Heart left ventricle (tissue), 13 donors: Measurements from ENCODE around the gene UGT1A10.

Experiments used
- POLR2A ChIP-seq, 2 donors: fragments of 450-650 bp; IDR thresholded peaks; one replicate each; pipeline ENCODE4 v1.6.1; 2017; ENCODE audit warnings: antibody characterized with exemption in 2 of 2, mild to moderate bottlenecking in 2 of 2, moderate library complexity in 2 of 2
- TF ChIP-seq, protein P1 (sequence below), 12 donors: fragments of 200-600 bp; sonication (generic) in 4 of 12; IDR thresholded peaks; one replicate each; pipeline versions ENCODE4 v1.5.0 to v1.8.0; 2018 to 2022; ENCODE audit warnings: antibody characterized with exemption in 12 of 12, mild to moderate bottlenecking in 5 of 12
- donor health status: ischemic (EF 13 %, LVEDD 7.1; RV severe dilation, severe dysfunction).
- donor health status: DM: no; HTN: yes; CAD: no.
- donor health status: DM: no; HTN: no; CAD: no.
- donor health status: ischemic (EF 25% LVEDD 6.9; RV normal size, moderate dysfunction).
- donor health status: ischemic (EF 25% LVEDD 5.7; RV mildly dilated, moderate dysfunction).
- donor health status: ischemic (EF 35%, LVEDD 5.7; RV mildly dilated, moderate dysfunction).
- donor health status: nonischemic (EF 11% LVEDD 7.7; RV severe dilation, severe dysfunction).
- donor health status: DM: yes; HTN: yes; CAD: no.
- donor health status: PGD.
- donor health status: ischemic (EF 29% LVEDD 5.4; RV normal size, mild dysfunction).
- donor health status: nonischemic (EF 23%, LVEDD 6.1; RV moderate dilation, normal function).

DNA sequence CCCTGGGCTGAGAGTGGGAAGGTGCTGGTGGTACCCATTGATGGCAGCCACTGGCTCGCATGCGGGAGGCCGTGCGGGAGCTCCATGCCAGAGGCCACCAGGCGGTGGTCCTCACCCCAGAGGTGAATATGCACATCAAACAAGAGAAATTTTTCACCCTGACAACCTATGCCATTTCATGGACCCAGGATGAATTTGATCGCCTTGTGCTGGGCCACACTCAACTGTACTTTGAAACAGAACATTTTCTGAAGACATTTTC lies 111.0 kb downstream of the UGT1A10 start:
- TF ChIP-seq, protein P1, sequence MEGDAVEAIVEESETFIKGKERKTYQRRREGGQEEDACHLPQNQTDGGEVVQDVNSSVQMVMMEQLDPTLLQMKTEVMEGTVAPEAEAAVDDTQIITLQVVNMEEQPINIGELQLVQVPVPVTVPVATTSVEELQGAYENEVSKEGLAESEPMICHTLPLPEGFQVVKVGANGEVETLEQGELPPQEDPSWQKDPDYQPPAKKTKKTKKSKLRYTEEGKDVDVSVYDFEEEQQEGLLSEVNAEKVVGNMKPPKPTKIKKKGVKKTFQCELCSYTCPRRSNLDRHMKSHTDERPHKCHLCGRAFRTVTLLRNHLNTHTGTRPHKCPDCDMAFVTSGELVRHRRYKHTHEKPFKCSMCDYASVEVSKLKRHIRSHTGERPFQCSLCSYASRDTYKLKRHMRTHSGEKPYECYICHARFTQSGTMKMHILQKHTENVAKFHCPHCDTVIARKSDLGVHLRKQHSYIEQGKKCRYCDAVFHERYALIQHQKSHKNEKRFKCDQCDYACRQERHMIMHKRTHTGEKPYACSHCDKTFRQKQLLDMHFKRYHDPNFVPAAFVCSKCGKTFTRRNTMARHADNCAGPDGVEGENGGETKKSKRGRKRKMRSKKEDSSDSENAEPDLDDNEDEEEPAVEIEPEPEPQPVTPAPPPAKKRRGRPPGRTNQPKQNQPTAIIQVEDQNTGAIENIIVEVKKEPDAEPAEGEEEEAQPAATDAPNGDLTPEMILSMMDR (IDR thresholded peaks at IDR 0.05), result no peak
- no peak for TF ChIP-seq POLR2A (IDR thresholded peaks at IDR 0.05)
